H1 (cell line): Measurements from ENCODE around the gene KLHDC8B. TPM values are rescaled to one million over a fixed set of nuclear protein-coding genes. Genes with fewer than 3 reads are reported as not detected.

Experiments
- CTCF ChIA-PET: fragments of 300-600 bp; sonication (Branson Sonifier 250); formaldehyde crosslinking; loops from one replicate; lab custom pipeline; 2021; ENCODE audit not compliant: partially characterized antibody; lab: Charles Lee
- POLR2A ChIA-PET: fragments of 300-600 bp; sonication (Branson Sonifier 250); formaldehyde crosslinking; loops from one replicate; lab custom pipeline; 2021; ENCODE audit warnings: inconsistent platforms; ENCODE audit not compliant: partially characterized antibody; lab: Charles Lee
- DNase-seq, 2 experiments: peaks; one replicate each; pipeline versions ENCODE4 v3.0.0 to v3.0.0-alpha.2; 2010 to 2022; ENCODE audit warnings: low spot score in 2 of 2, low read depth in 1 of 2, mixed read lengths in 1 of 2
- FAIRE-seq: peaks from 2 replicates; lab custom pipeline; 2011; peaks lifted over from hg19 to GRCh38; lab: Jason Lieb, UNC
- H2AFZ ChIP-seq: 2 replicates; pipeline ENCODE4 v1.8.1; 2012; ENCODE audit warnings: low read length, inconsistent platforms
- H2AK5ac ChIP-seq: 2 replicates; pipeline ENCODE4 v1.6.1; 2013; ENCODE audit warnings: low read depth, low read length
- H2BK120ac ChIP-seq: replicated peaks from 2 replicates; pipeline ENCODE3; 2013; ENCODE audit warnings: low read depth, low read length, inconsistent platforms
- H2BK12ac ChIP-seq: 2 replicates; pipeline ENCODE4 v1.6.1; 2013; ENCODE audit warnings: low read depth, low read length
- H2BK15ac ChIP-seq: 2 replicates; pipeline ENCODE4 v1.6.1; 2013; ENCODE audit warnings: low read length
- H2BK20ac ChIP-seq: 2 replicates; pipeline ENCODE4 v1.6.1; 2013; ENCODE audit warnings: low read length
- H2BK5ac ChIP-seq: 2 replicates; pipeline ENCODE4 v1.6.1; 2013; ENCODE audit warnings: low read depth, low read length
- H3K14ac ChIP-seq: 2 replicates; pipeline ENCODE4 v1.6.1; 2013; ENCODE audit warnings: inconsistent platforms; ENCODE audit not compliant: insufficient read length
- H3K18ac ChIP-seq: 2 replicates; pipeline ENCODE4 v1.6.1; 2013; ENCODE audit warnings: low read length; ENCODE audit errors: extremely low read depth
- H3K23ac ChIP-seq: 2 replicates; pipeline ENCODE4 v1.6.1; 2013; ENCODE audit warnings: inconsistent platforms; ENCODE audit not compliant: insufficient read length
- H3K23me2 ChIP-seq: 2 replicates; pipeline ENCODE4 v1.6.1; 2013; ENCODE audit warnings: low read depth, low read length
- H3K27ac ChIP-seq: 2 replicates; pipeline ENCODE4 v1.6.1; 2011; ENCODE audit warnings: low read depth, low read length, inconsistent platforms
- H3K27me3 ChIP-seq, 4 experiments: replicated peaks in 1 of 4; 1 replicate in 1 of 4; 2 replicates in 3 of 4; pipeline versions ENCODE4 v1.6.1 to v1.8.1; 2011 to 2013; ENCODE audit warnings: low read length in 3 of 4, mild to moderate bottlenecking in 3 of 4, inconsistent platforms in 2 of 4, mixed read lengths in 2 of 4, moderate library complexity in 1 of 4; ENCODE audit not compliant: control insufficient read depth in 3 of 4, insufficient read depth in 3 of 4; ENCODE audit errors: extremely low read depth in 1 of 4
- H3K36me3 ChIP-seq, 4 experiments: 2 replicates each; pipeline versions ENCODE4 v1.6.1 to v1.8.1; 2011 to 2013; ENCODE audit warnings: mild to moderate bottlenecking in 4 of 4, low read length in 3 of 4, moderate library complexity in 2 of 4, control low read depth in 1 of 4, inconsistent platforms in 1 of 4; ENCODE audit not compliant: insufficient read depth in 4 of 4, control insufficient read depth in 2 of 4
- H3K4ac ChIP-seq: replicated peaks from 2 replicates; pipeline ENCODE3; 2013; ENCODE audit warnings: low read length, low read depth, mixed read lengths, inconsistent platforms; ENCODE audit not compliant: insufficient read length
- H3K4me1 ChIP-seq, 4 experiments: replicated peaks in 1 of 4; 1 replicate in 1 of 4; 2 replicates in 3 of 4; pipeline versions ENCODE4 v1.6.1 to v1.8.1; 2011 to 2013; ENCODE audit warnings: low read length in 3 of 4, inconsistent platforms in 2 of 4, mixed read lengths in 1 of 4; ENCODE audit not compliant: insufficient read depth in 4 of 4, control insufficient read depth in 3 of 4
- H3K4me2 ChIP-seq, 2 experiments: 2 replicates each; pipeline versions ENCODE4 v1.6.1 to v1.8.1; 2011 to 2013; ENCODE audit warnings: low read depth in 2 of 2, low read length in 2 of 2, control low read depth in 1 of 2, inconsistent platforms in 1 of 2, mild to moderate bottlenecking in 1 of 2; ENCODE audit not compliant: insufficient read depth in 1 of 2
- H3K4me3 ChIP-seq, 4 experiments: fragments of 200-600, 300-600 bp in 1 of 4; sonication (generic), shearing (Covaris generic), sonication (Bioruptor Twin) in 1 of 4; 2 replicates each; pipeline versions ENCODE4 v1.5.1 to v1.8.1; 2011 to 2016; ENCODE audit warnings: low read length in 4 of 4, low read depth in 3 of 4, control low read depth in 2 of 4, inconsistent platforms in 2 of 4, mild to moderate bottlenecking in 2 of 4, mixed read lengths in 1 of 4, moderate library complexity in 1 of 4; ENCODE audit not compliant: insufficient read depth in 2 of 4; ENCODE audit errors: extremely low read depth in 1 of 4
- H3K56ac ChIP-seq: replicated peaks from 2 replicates; pipeline ENCODE3; 2013; ENCODE audit warnings: low read depth, mild to moderate bottlenecking, mixed read lengths, low read length, inconsistent platforms; ENCODE audit not compliant: insufficient read length
- H3K79me1 ChIP-seq: 2 replicates; pipeline ENCODE4 v1.6.1; 2013; ENCODE audit warnings: low read depth, low read length, control low read depth
- H3K79me2 ChIP-seq, 2 experiments: 2 replicates each; pipeline versions ENCODE4 v1.6.1 to v1.8.1; 2012 to 2013; ENCODE audit warnings: low read length in 2 of 2, mild to moderate bottlenecking in 2 of 2, inconsistent platforms in 1 of 2; ENCODE audit not compliant: insufficient read depth in 2 of 2, control insufficient read depth in 1 of 2
- H3K9ac ChIP-seq, 4 experiments: replicated peaks in 1 of 4; 1 replicate in 1 of 4; 2 replicates in 3 of 4; pipeline versions ENCODE4 v1.6.1 to v1.8.1; 2011 to 2013; ENCODE audit warnings: low read depth in 3 of 4, low read length in 3 of 4, control low read depth in 2 of 4, mild to moderate bottlenecking in 2 of 4, moderate library complexity in 2 of 4, inconsistent platforms in 1 of 4; ENCODE audit errors: extremely low read depth in 1 of 4
- H3K9me3 ChIP-seq, 2 experiments: 2 replicates each; pipeline versions ENCODE4 v1.6.1 to v1.8.1; 2012 to 2013; ENCODE audit warnings: mild to moderate bottlenecking in 2 of 2, moderate library complexity in 2 of 2, control low read depth in 1 of 2, inconsistent platforms in 1 of 2, low read depth in 1 of 2, low read length in 1 of 2, mixed read lengths in 1 of 2; ENCODE audit not compliant: insufficient read depth in 2 of 2
- H4K20me1 ChIP-seq, 2 experiments: replicated peaks in 1 of 2; 2 replicates each; pipeline versions ENCODE3 to v1.8.1; 2011 to 2013; ENCODE audit warnings: inconsistent platforms in 2 of 2, low read length in 2 of 2, mild to moderate bottlenecking in 1 of 2; ENCODE audit not compliant: insufficient read depth in 2 of 2, control insufficient read depth in 1 of 2
- H4K5ac ChIP-seq: 2 replicates; pipeline ENCODE4 v1.6.1; 2013; ENCODE audit warnings: low read length, low read depth, mixed read lengths, inconsistent platforms; ENCODE audit not compliant: insufficient read length
- H4K8ac ChIP-seq: 2 replicates; pipeline ENCODE4 v1.8.0; 2013; ENCODE audit warnings: mild to moderate bottlenecking, moderate library complexity, low read length, inconsistent platforms; ENCODE audit not compliant: insufficient read depth; ENCODE audit errors: extremely low read depth
- H4K91ac ChIP-seq: replicated peaks from 2 replicates; pipeline ENCODE3; 2013; ENCODE audit warnings: low read length, mixed read lengths, inconsistent platforms; ENCODE audit not compliant: insufficient read length
- CEBPB ChIP-seq: IDR thresholded peaks from 2 replicates; pipeline ENCODE4 v1.6.1; 2012; ENCODE audit warnings: low read depth, low read length
- CTCF ChIP-seq, 3 experiments: IDR thresholded peaks; 1 replicate in 2 of 3; 2 replicates in 1 of 3; pipeline versions ENCODE4 v1.5.1 to v1.6.1; 2011; ENCODE audit warnings: low read length in 3 of 3, mild to moderate bottlenecking in 3 of 3, inconsistent platforms in 2 of 3, low read depth in 1 of 3, moderate library complexity in 1 of 3; ENCODE audit not compliant: insufficient read depth in 1 of 3; ENCODE audit errors: control extremely low read depth in 1 of 3
- GABPA ChIP-seq: IDR thresholded peaks from 2 replicates; pipeline ENCODE4 v1.6.1; 2011; ENCODE audit warnings: mild to moderate bottlenecking, low read length, moderate library complexity, borderline replicate concordance; ENCODE audit not compliant: insufficient read depth
- MAFK ChIP-seq: IDR thresholded peaks from 2 replicates; pipeline ENCODE4 v1.6.1; 2012; ENCODE audit warnings: low read depth, mild to moderate bottlenecking, improper control_type of control experiment, low read length
- POLR2A ChIP-seq, 2 experiments: IDR thresholded peaks; 1 replicate in 1 of 2; 2 replicates in 1 of 2; pipeline ENCODE4 v1.6.1; 2011; ENCODE audit warnings: low read depth in 2 of 2, low read length in 2 of 2, mild to moderate bottlenecking in 2 of 2; ENCODE audit errors: control extremely low read depth in 1 of 2
- SAP30 ChIP-seq: fragments of 300-600 bp; sonication (generic); IDR thresholded peaks from 2 replicates; pipeline ENCODE4 v1.7.1; 2012; ENCODE audit warnings: low read length, moderate library complexity, mild to moderate bottlenecking, inconsistent platforms; ENCODE audit not compliant: insufficient read depth, insufficient replicate concordance
- SP1 ChIP-seq: IDR thresholded peaks from 2 replicates; pipeline ENCODE4 v1.6.1; 2011; ENCODE audit warnings: low read depth, low read length
- ZNF274 ChIP-seq: IDR thresholded peaks from 2 replicates; pipeline ENCODE4 v1.7.0; 2012; ENCODE audit warnings: low read length, borderline replicate concordance; ENCODE audit errors: extremely low read depth
- WGBS, 2 experiments: shearing (Covaris generic) in 1 of 2; methylation state at CpG; one replicate each; pipeline versions ENCODE4 v1.1.6 to v1.1.7; 2013 to 2015; ENCODE audit warnings: low lambda C conversion rate in 2 of 2, mixed read lengths in 2 of 2, inconsistent platforms in 1 of 2, low coverage in 1 of 2, missing lambda C conversion rate in 1 of 2; ENCODE audit not compliant: insufficient replicate concordance in 2 of 2, insufficient coverage in 1 of 2, insufficient read length in 1 of 2; ENCODE audit errors: extremely low coverage in 1 of 2, missing lambda C conversion rate in 1 of 2; 5-methylcytosine and 5-hydroxymethylcytosine counted together
- polyA plus RNA-seq, 7 experiments: library from polyadenylated mRNA; depleted of rRNA in 3 of 7; stranded (reverse) in 5 of 7; unstranded in 2 of 7; fragments of >200 nt in 5 of 7; fragments of 200-250 nt in 2 of 7; gene quantifications; 1 replicate in 5 of 7; 2 replicates in 1 of 7; 4 replicates in 1 of 7; pipeline versions ENCODE4 v1.2.1 to v1.2.3, GENCODE V29; 2011 to 2013; ENCODE audit warnings: missing spikeins in 2 of 7, mixed read lengths in 2 of 7
- total RNA-seq: library from RNA; stranded (reverse); fragmentation: NEBNext Ultra II Directional; extraction: Animal tissue kit (Norgen Biotek cat#: 25700); gene quantifications from 2 replicates; pipeline ENCODE4 v1.2.1, GENCODE V29; 2021

The KLHDC8B gene
- total and polyA plus RNA-seq, 2 of the 8 experiments (the other 6 are each of a cell fraction or from before 2014, with no cell fraction given): 15.8 to 21.3 TPM

DNA sequence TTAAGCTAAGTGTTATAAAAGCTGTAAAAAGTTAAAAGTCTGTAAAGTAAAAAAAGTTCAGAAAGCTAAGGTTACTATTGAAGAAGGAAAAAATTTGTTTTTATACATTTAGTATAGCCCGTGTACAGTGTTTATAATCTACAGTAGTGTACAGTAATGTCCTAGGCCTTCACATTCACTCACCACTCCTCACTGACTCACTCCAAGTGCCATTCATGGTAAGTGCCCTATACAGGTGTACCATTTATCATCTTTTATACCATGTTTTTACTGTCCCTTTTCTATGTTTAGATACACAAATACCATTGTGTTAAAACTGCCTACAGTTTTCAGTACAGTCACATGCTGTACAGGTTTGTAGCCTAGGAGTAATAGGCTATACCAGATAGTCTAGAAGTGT, 14.1 kb upstream of the KLHDC8B start:
- Histone ChIP-seq H2BK15ac (no peak overlapping the region), H3K56ac (no peak overlapping the region), H3K23ac (no peak overlapping the region), H2BK20ac (no peak overlapping the region), H3K27ac (no peak overlapping the region), H3K4ac (no peak overlapping the region), H2BK12ac (no peak overlapping the region), H3K9me3 (no peaks in the 10 kb centered on the region), H2BK120ac (no peak overlapping the region), H4K20me1 (peaks cover 0 to 14% of the 10 kb centered on the region in 2 experiments), H4K8ac (no peak overlapping the region), H3K23me2 (no peaks in the 10 kb centered on the region), H3K4me2 (no peak overlapping the region), H3K18ac (no peak overlapping the region), H2AFZ (no peak overlapping the region), H3K4me3 (no peak overlapping the region), H3K27me3 (no peaks in the 10 kb centered on the region), H2AK5ac (no peak overlapping the region), H3K79me1 (peaks cover 3% of the 10 kb centered on the region; the same call in 1 of the 2 replicates), H2BK5ac (no peak overlapping the region), H3K79me2 (no peaks in the 10 kb centered on the region), H4K5ac (no peak overlapping the region), H3K14ac (no peak overlapping the region), H3K9ac (no peak overlapping the region), H3K4me1 (no peaks in the 10 kb centered on the region), H3K36me3 (no peaks in the 10 kb centered on the region), H4K91ac (no peak overlapping the region)
- CTCF ChIA-PET: interaction anchor here (0.6 to 5.1 kb wide), 15 partner anchors 10 to 178 kb away, joined by 3 to 43 read pairs (median 7); partner anchors contain the start of genes CCDC71, KLHDC8B, LAMB2 and NDUFAF3
- no peak for TF ChIP-seq CEBPB
- TF ChIP-seq GABPA: no peak
- TF ChIP-seq MAFK: no peak
- no peak for TF ChIP-seq CTCF (IDR thresholded peaks at IDR 0.05; ENCODE audit: control extremely low read depth in 1 of 3, insufficient read depth in 1 of 3, low read depth in 1 of 3, low read length in 3 of 3)
- TF ChIP-seq ZNF274: no peak
- no peak for TF ChIP-seq SP1
- TF ChIP-seq POLR2A (IDR thresholded peaks at IDR 0.05; ENCODE audit: control extremely low read depth in 1 of 2, low read depth in 2 of 2, low read length in 2 of 2): no peak
- TF ChIP-seq SAP30: no peak
- WGBS, 2 experiments: 80% methylated on average over 1 of the region's 1 CpG; no CpG with 5 or more reads in 1 of the 2 experiments
- DNase-seq: no peak
- FAIRE-seq: no peak
- POLR2A ChIA-PET: interaction anchor here (0.9 to 1.7 kb wide), 4 partner anchors 18 to 151 kb away, joined by 3 to 5 read pairs (median 4); partner anchors contain the start of gene WDR6
